CD4-positive, alpha-beta memory T cell (primary cell): ENCODE data around the gene CAND1. TPM values are rescaled to one million over a fixed set of nuclear protein-coding genes. Genes with fewer than 3 reads are reported as not detected.
"Not testable (repeated sequence)": the region's sequence is repeated elsewhere in the genome, so short reads cannot be mapped to it uniquely, and the experiment has no call there.

ENCODE experiments used
- CTCF ChIA-PET: fragments of 350-600 bp; sonication (Branson Sonifier 250); formaldehyde crosslinking; loops from one replicate; lab custom pipeline; 2021; ENCODE audit warnings: inconsistent platforms; ENCODE audit not compliant: partially characterized antibody; lab: Charles Lee
- POLR2A ChIA-PET: fragments of 350-600 bp; sonication (Branson Sonifier 250); formaldehyde crosslinking; loops from one replicate; lab custom pipeline; 2021; ENCODE audit not compliant: partially characterized antibody; lab: Charles Lee
- DNase-seq, 5 donors: peaks; one replicate each; pipeline versions ENCODE4 v3.0.0 to v3.0.0-alpha.2; 2020 to 2022; ENCODE audit warnings: mixed read lengths in 1 of 5
- H3K27ac ChIP-seq: one replicate; pipeline ENCODE4 v1.7.0; 2013; ENCODE audit warnings: low read depth, low read length
- H3K27me3 ChIP-seq: 2 replicates; pipeline ENCODE4 v1.7.0; 2013; ENCODE audit warnings: mild to moderate bottlenecking, low read length, moderate library complexity; ENCODE audit not compliant: insufficient read depth
- H3K36me3 ChIP-seq: 2 replicates; pipeline ENCODE4 v1.7.0; 2013; ENCODE audit warnings: mild to moderate bottlenecking, low read length, moderate library complexity; ENCODE audit not compliant: insufficient read depth
- H3K4me1 ChIP-seq: 2 replicates; pipeline ENCODE4 v1.7.0; 2013; ENCODE audit warnings: mild to moderate bottlenecking, low read length, moderate library complexity; ENCODE audit not compliant: insufficient read depth
- H3K4me3 ChIP-seq, 2 donors: one replicate each; pipeline ENCODE4 v1.7.0; 2013; ENCODE audit warnings: low read length in 2 of 2, mild to moderate bottlenecking in 1 of 2
- H3K9me3 ChIP-seq, 2 donors: one replicate each; pipeline ENCODE4 v1.7.0; 2013; ENCODE audit warnings: low read length in 2 of 2, control low read depth in 1 of 2; ENCODE audit not compliant: control insufficient read depth in 1 of 2
- H3K27ac Mint-ChIP-seq, 7 donors: one replicate each; pipeline ENCODE4 v1.8.0; 2020 to 2021; ENCODE audit warnings: mixed read lengths in 7 of 7, mild to moderate bottlenecking in 6 of 7, inconsistent platforms in 3 of 7, moderate library complexity in 3 of 7
- H3K27me3 Mint-ChIP-seq, 2 donors: one replicate each; pipeline ENCODE4 v1.8.0; 2020 to 2021; ENCODE audit warnings: mixed read lengths in 2 of 2
- H3K36me3 Mint-ChIP-seq, 2 donors: one replicate each; pipeline ENCODE4 v1.8.0; 2020 to 2021; ENCODE audit warnings: mixed read lengths in 2 of 2, inconsistent platforms in 1 of 2, mild to moderate bottlenecking in 1 of 2
- H3K4me1 Mint-ChIP-seq, 4 donors: one replicate each; pipeline ENCODE4 v1.8.0; 2020 to 2021; ENCODE audit warnings: mixed read lengths in 4 of 4, mild to moderate bottlenecking in 1 of 4
- H3K4me3 Mint-ChIP-seq, 8 donors: one replicate each; pipeline ENCODE4 v1.8.0; 2020 to 2021; ENCODE audit warnings: mixed read lengths in 8 of 8, mild to moderate bottlenecking in 7 of 8, moderate library complexity in 6 of 8, inconsistent platforms in 3 of 8
- H3K9me3 Mint-ChIP-seq, 8 donors: one replicate each; pipeline ENCODE4 v1.8.0; 2020 to 2021; ENCODE audit warnings: mixed read lengths in 8 of 8, mild to moderate bottlenecking in 5 of 8, inconsistent platforms in 3 of 8, moderate library complexity in 1 of 8
- intact Hi-C: fragments of 100-400 bp; cut with micrococcal nuclease; formaldehyde crosslinking; loops from one replicate; pipeline ENCODE4 v1.15.1; 2023
- polyA plus RNA-seq, 2 donors: library from polyadenylated mRNA; unstranded; fragments of 300-500 nt; fragmentation: Illumina TruSeq; gene quantifications; one replicate each; pipeline ENCODE4 v1.2.3, GENCODE V29; 2021
- total RNA-seq, 2 experiments: library from RNA; stranded (reverse); gene quantifications; one replicate each; pipeline ENCODE4 v1.2.3, GENCODE V29; 2021

The CAND1 gene
- total and polyA plus RNA-seq, 4 experiments from 2014 or later = 75.5 to 124 (median 101) TPM

DNA sequence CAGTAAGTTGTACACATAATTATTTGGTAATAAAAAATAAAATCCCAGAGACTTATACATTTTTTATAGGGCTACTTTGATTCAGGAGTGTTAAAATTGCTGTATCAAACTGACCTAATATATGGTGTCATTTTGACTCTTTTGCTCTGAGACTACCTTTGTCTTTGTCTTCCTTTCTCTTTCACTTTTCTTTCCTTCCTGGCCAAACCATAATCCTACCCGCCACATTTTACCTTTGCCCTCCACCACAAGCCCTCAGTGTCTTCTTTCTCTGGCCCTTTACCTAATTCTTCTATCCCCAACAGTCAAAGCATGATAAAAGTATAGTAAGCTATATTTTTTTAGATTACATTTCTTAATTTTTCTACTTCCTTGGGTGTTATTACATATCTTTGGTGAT is 62.0 kb downstream of the CAND1 start:
- Mint-ChIP-seq H3K4me3 (peak overlapping the region in 2 of 8 donors; percentile 24 to 35), H3K9me3 (peaks cover 0 to 13% (median 5%) of the 10 kb centered on the region in 8 donors), H3K27me3 (peaks cover 0 to 1% of the 10 kb centered on the region in 2 donors), H3K27ac (peak overlapping the region in 2 of 7 donors; percentile 11 to 43), H3K4me1 (peaks cover 2 to 6% (median 4%) of the 10 kb centered on the region in 4 donors), H3K36me3 (peaks cover 0 to 8% of the 10 kb centered on the region in 2 donors)
- Histone ChIP-seq H3K4me3 (no peak overlapping the region), H3K27ac (no peak overlapping the region), H3K9me3 (no peaks in the 10 kb centered on the region), H3K36me3 (no peaks in the 10 kb centered on the region), H3K4me1 (no peaks in the 10 kb centered on the region), H3K27me3 (no peaks in the 10 kb centered on the region)
- POLR2A ChIA-PET = no interaction called here
- CTCF ChIA-PET = no interaction called here
- no peak for DNase-seq
- intact Hi-C loops = no loop called here

DNA sequence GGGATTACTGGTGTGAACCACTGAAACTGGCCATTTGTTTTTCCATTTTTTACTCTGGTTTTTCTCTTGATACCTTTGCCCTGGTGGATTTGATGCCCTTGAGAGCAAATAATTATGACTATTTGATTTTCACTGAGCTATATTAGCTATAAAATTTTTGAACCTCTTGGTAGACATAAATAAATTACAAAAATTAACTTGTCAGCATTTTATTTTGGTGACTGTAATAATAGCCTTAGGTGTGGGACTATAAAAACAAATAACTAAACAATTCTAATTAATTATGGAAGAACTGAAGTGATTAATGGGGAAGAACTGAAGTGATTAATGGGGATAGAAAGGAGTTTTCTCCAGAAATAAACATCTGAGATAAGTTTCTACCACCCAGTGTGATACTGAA is 62.7 kb downstream of the CAND1 start:
- Histone ChIP-seq H3K4me1 (no peaks in the 10 kb centered on the region), H3K27ac (no peak overlapping the region), H3K4me3 (no peak overlapping the region), H3K36me3 (no peaks in the 10 kb centered on the region), H3K9me3 (no peaks in the 10 kb centered on the region), H3K27me3 (no peaks in the 10 kb centered on the region)
- Mint-ChIP-seq H3K4me1 (peaks cover 2 to 6% (median 4%) of the 10 kb centered on the region in 4 donors), H3K9me3 (peaks cover 0 to 20% (median 8%) of the 10 kb centered on the region in 8 donors), H3K27ac (no peak overlapping the region), H3K27me3 (peaks cover 0 to 1% of the 10 kb centered on the region in 2 donors), H3K4me3 (no peak overlapping the region), H3K36me3 (peaks cover 2 to 13% of the 10 kb centered on the region in 2 donors)
- no peak for DNase-seq
- intact Hi-C loops = no loop called here
- ChIA-PET CTCF (no interaction called here), POLR2A (no interaction called here)

DNA sequence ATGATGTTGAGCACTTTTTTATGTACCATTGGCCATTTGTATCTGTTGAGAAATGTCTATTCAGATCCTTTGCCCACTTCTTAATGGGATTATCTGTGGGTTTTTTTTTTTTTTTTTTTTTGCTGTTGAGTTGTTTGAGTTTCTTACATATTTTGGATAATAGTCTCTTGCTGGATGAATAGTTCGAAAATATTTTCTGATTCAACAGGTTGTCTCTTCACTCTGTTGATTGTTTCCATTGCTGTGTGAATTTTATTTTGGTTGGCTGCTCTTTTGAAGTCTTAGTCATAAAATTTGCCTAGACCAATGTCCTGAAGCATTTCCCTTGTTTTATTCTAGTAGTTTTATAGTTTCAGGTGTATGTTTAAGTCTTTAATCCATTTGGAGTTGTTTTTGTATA is 64.5 kb downstream of the CAND1 start:
- Histone ChIP-seq H3K36me3 (no peaks in the 10 kb centered on the region), H3K9me3 (no peaks in the 10 kb centered on the region), H3K4me3 (no peak overlapping the region), H3K27me3 (no peaks in the 10 kb centered on the region), H3K4me1 (no peaks in the 10 kb centered on the region), H3K27ac (no peak overlapping the region)
- ChIA-PET CTCF (no interaction called here), POLR2A (no interaction called here)
- intact Hi-C loops = no loop called here
- Mint-ChIP-seq H3K9me3 (peaks cover under 1 to 34% (median 19%) of the 10 kb centered on the region in 8 donors), H3K4me1 (peaks cover 2 to 6% (median 4%) of the 10 kb centered on the region in 4 donors), H3K27me3 (peaks cover 0 to 1% of the 10 kb centered on the region in 2 donors), H3K4me3 (no peak overlapping the region), H3K36me3 (peaks cover 9 to 26% of the 10 kb centered on the region in 2 donors), H3K27ac (no peak overlapping the region)
- no peak for DNase-seq

DNA sequence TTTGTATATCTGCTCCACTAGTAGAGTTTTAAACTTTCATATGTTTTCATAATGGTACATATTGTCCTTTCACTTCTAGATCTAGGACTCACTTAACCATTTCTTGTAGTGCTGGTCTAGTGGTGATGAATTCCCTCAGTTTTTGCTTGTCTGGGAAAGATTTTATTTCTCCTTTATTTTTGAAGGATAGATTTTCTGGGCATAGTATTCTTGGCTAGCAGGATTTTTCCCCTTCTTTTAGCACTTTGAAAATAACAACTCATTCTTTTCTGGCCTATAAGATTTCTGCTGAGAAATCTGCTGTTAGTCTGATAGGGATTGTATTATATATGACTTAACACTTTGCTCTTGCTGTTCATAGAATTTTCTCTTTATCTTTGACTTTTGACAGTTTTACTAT is 69.3 kb downstream of the CAND1 start:
- intact Hi-C loops = no loop called here
- CTCF ChIA-PET = no interaction called here
- POLR2A ChIA-PET = no interaction called here
- Mint-ChIP-seq H3K4me3 (no peak overlapping the region), H3K27me3 (peaks cover 0 to 1% of the 10 kb centered on the region in 2 donors), H3K4me1 (no peaks in the 10 kb centered on the region), H3K9me3 (peaks cover 2 to 52% (median 39%) of the 10 kb centered on the region in 8 donors), H3K36me3 (peaks cover 21 to 36% of the 10 kb centered on the region in 2 donors), H3K27ac (no peak overlapping the region)
- no peaks in the 10 kb centered on the region for H3K36me3 ChIP-seq
- no peaks in the 10 kb centered on the region for H3K4me1 ChIP-seq
- no peaks in the 10 kb centered on the region for H3K27me3 ChIP-seq
- no peaks in the 10 kb centered on the region for H3K9me3 ChIP-seq
- H3K27ac ChIP-seq = no peak overlapping the region
- H3K4me3 ChIP-seq = no peak overlapping the region
- DNase-seq = no peak

DNA sequence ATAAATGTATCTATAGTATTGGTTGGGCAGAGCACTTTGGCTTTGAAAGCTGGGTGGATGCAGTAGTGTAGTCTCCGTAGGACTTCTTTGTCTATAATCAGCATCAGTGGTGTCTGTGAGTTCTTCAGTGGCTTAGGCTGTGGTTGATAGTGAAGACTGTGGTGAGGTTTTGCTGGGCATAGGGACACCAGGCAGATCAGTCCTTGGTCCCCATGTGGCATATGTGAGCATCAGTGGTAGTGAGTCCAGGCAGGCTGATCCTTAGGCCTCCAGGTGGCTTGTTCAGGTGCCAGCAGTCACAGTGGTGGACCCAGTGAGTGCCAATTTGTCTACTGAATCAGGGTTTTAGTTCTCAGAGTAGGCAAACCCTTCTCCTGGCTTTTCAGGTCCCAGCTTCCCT is 70.4 kb downstream of the CAND1 start:
- no peak for DNase-seq
- Histone ChIP-seq H3K27me3 (no peaks in the 10 kb centered on the region), H3K27ac (no peak overlapping the region), H3K9me3 (no peaks in the 10 kb centered on the region), H3K4me1 (no peaks in the 10 kb centered on the region), H3K4me3 (no peak overlapping the region), H3K36me3 (no peaks in the 10 kb centered on the region)
- Mint-ChIP-seq H3K4me3 (no peak overlapping the region), H3K4me1 (no peaks in the 10 kb centered on the region), H3K27me3 (no peaks in the 10 kb centered on the region), H3K36me3 (peaks cover 21 to 36% of the 10 kb centered on the region in 2 donors), H3K9me3 (peaks cover 2 to 47% (median 38%) of the 10 kb centered on the region in 8 donors), H3K27ac (no peak overlapping the region)
- ChIA-PET POLR2A (no interaction called here), CTCF (no interaction called here)
- intact Hi-C loops = no loop called here

DNA sequence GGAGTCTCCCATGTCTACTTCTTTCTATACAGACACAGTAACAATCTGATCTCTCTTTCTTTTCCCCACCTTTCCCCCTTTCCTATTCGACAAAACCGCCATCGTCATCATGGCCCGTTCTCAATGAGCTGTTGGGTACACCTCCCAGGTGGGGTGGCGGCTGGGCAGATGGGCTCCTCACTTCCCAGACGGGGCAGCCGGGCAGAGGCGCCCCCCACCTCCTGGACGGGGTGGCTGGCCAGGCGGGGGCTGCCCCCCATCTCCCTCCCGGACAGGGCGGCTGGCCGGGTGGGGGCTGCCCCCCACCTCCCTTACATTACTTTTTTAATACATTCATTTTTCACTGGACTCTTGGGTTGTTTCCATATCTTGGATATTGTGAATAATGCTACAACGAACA is 71.9 kb downstream of the CAND1 start:
- H3K4me1 ChIP-seq, DNase-seq, H3K9me3 ChIP-seq, H3K27me3 Mint-ChIP-seq, H3K4me3 Mint-ChIP-seq, H3K27ac Mint-ChIP-seq, H3K27me3 ChIP-seq, H3K36me3 ChIP-seq, H3K27ac ChIP-seq, intact Hi-C loops, CTCF ChIA-PET, POLR2A ChIA-PET, H3K4me3 ChIP-seq, H3K4me1 Mint-ChIP-seq: not testable (repeated sequence)
- Mint-ChIP-seq H3K36me3 (peaks cover 21 to 34% of the 10 kb centered on the region in 2 donors), H3K9me3 (peaks cover 2 to 45% (median 37%) of the 10 kb centered on the region in 8 donors)

DNA sequence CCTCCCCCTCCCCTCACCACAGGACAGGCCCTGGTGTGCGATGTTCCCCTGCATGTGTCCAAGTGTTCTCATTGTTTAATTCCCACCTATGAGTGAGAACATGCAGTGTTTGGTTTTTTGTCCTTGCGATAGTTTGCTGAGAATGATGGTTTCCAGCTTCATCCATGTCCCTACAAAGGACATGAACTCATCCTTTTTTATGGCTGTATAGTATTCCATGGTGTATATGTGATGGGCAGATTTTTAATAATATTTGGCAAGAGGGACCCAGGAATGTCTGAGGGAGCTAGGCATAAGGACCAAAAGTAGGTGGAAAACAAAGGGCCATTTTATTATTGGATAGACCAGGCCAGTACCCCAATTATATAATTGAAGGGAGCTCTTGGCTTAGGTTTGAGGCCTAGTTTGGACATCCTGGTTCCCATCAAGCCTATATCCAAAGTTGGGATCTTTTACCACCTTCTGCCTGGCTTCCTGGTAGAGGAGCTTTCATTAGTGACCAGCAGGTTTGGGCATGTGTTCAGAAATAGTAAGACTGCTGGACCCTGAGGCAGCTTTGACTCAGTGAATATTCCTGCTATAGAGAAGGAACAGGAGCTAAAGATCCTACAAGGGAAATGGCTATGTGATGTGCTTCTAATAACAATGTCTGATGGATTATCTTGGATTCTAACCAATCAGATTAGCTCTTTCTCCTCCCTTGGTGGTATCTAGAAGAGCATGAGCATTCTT is 76.0 kb downstream of the CAND1 start:
- no peaks in the 10 kb centered on the region for H3K9me3 ChIP-seq
- H3K4me3 Mint-ChIP-seq = no peak overlapping the region
- POLR2A ChIA-PET = no interaction called here
- no peak for DNase-seq
- no peak overlapping the region for H3K27ac ChIP-seq
- H3K4me1 Mint-ChIP-seq = no peaks in the 10 kb centered on the region
- H3K27ac Mint-ChIP-seq = no peak overlapping the region
- peaks cover 2 to 24% (median 13%) of the 10 kb centered on the region in 8 donors for H3K9me3 Mint-ChIP-seq
- H3K27me3 Mint-ChIP-seq = peaks cover 0 to 3% of the 10 kb centered on the region in 2 donors
- CTCF ChIA-PET = interaction anchor here (0.7 to 1.3 kb wide), 2 partner anchors 9 to 11 kb away, joined by 4 to 7 read pairs; no protein-coding TSS in a partner anchor
- peaks cover 3 to 32% of the 10 kb centered on the region in 2 donors for H3K36me3 Mint-ChIP-seq
- H3K27me3 ChIP-seq = no peaks in the 10 kb centered on the region
- H3K36me3 ChIP-seq = no peaks in the 10 kb centered on the region
- intact Hi-C loops = no loop called here
- no peaks in the 10 kb centered on the region for H3K4me1 ChIP-seq
- H3K4me3 ChIP-seq = no peak overlapping the region
